ENCODE measurements around the gene CDC42BPB. TPM values are rescaled to one million over a fixed set of nuclear protein-coding genes. Genes with fewer than 3 reads are reported as not detected.

Gene CDC42BPB
- total RNA-seq, 1 experiment from 2014 or later, result 103 TPM

GRCh38 chr14:103001651-103002396 is 55.5 kb downstream of the CDC42BPB start:
- no peak overlapping the region for H2BK5ac ChIP-seq (ENCODE audit: insufficient read length, low read length)
- H3K4ac ChIP-seq (ENCODE audit: low read depth, low read length), result no peak overlapping the region
- H3K4me1 Mint-ChIP-seq, result no peaks in the 10 kb centered on the region
- H3K27me3 Mint-ChIP-seq (ENCODE audit: low read depth), result no peaks in the 10 kb centered on the region
- H4K5ac ChIP-seq (ENCODE audit: insufficient read length, low read depth, low read length), result no peak overlapping the region
- no peak overlapping the region for H4K8ac ChIP-seq (replicated peaks; ENCODE audit: insufficient read length, low read depth, low read length)
- no peak overlapping the region for H4K91ac ChIP-seq (ENCODE audit: insufficient read length, low read depth, low read length)
- no peak overlapping the region for H3T11ph ChIP-seq (ENCODE audit: low read length)
- no peak overlapping the region for H3K23ac ChIP-seq (ENCODE audit: insufficient read length, low read depth, low read length)
- no peak overlapping the region for H3K4me2 ChIP-seq (ENCODE audit: insufficient read depth, insufficient read length, low read length)
- H3K79me1 ChIP-seq (ENCODE audit: insufficient read depth, low read depth, low read length, poor library complexity, severe bottlenecking), result no peaks in the 10 kb centered on the region
- H3K4me1 ChIP-seq (ENCODE audit: insufficient read depth, low read length), result no peaks in the 10 kb centered on the region
- no peaks in the 10 kb centered on the region; the same call in 1 of the 2 replicates for H3K79me2 ChIP-seq (ENCODE audit: insufficient read depth, low read length)
- H3K18ac ChIP-seq (ENCODE audit: insufficient read length, low read depth, low read length), result no peak overlapping the region
- TF ChIP-seq, protein P1, sequence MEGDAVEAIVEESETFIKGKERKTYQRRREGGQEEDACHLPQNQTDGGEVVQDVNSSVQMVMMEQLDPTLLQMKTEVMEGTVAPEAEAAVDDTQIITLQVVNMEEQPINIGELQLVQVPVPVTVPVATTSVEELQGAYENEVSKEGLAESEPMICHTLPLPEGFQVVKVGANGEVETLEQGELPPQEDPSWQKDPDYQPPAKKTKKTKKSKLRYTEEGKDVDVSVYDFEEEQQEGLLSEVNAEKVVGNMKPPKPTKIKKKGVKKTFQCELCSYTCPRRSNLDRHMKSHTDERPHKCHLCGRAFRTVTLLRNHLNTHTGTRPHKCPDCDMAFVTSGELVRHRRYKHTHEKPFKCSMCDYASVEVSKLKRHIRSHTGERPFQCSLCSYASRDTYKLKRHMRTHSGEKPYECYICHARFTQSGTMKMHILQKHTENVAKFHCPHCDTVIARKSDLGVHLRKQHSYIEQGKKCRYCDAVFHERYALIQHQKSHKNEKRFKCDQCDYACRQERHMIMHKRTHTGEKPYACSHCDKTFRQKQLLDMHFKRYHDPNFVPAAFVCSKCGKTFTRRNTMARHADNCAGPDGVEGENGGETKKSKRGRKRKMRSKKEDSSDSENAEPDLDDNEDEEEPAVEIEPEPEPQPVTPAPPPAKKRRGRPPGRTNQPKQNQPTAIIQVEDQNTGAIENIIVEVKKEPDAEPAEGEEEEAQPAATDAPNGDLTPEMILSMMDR (conservative IDR thresholded peaks at IDR 0.05), result no peak
- H2AFZ ChIP-seq (ENCODE audit: low read length), result no peak overlapping the region
- no peak overlapping the region for H2BK12ac ChIP-seq (ENCODE audit: insufficient read length, low read depth, low read length)
- no peaks in the 10 kb centered on the region for H3K9me3 ChIP-seq (ENCODE audit: control insufficient read depth, low read depth, low read length)
- H2BK20ac ChIP-seq (ENCODE audit: low read depth, low read length, poor library complexity, severe bottlenecking), result no peak overlapping the region
- no peak overlapping the region for H3K56ac ChIP-seq (ENCODE audit: insufficient read length, low read depth, low read length)
- WGBS (ENCODE audit: extremely low coverage, insufficient read length, low lambda C conversion rate), result no CpG with 5 or more reads among the region's 37 CpGs
- no peaks in the 10 kb centered on the region for H3K23me2 ChIP-seq (ENCODE audit: insufficient read length, low read depth, low read length, poor library complexity, severe bottlenecking)
- H3K27ac ChIP-seq (ENCODE audit: insufficient read length, low read depth, low read length), result no peak overlapping the region
- H3K9ac ChIP-seq (ENCODE audit: extremely low read depth, insufficient read length, low read length), result no peak overlapping the region
- H3K36me3 Mint-ChIP-seq (ENCODE audit: insufficient read depth in 1 of 3, low read depth in 3 of 3), result peaks cover 18 to 69% (median 46%) of the 10 kb centered on the region in 3 experiments; a peak in 6 of 7 replicates
- no peak overlapping the region; the same call in 1 of the 2 replicates for H3K14ac ChIP-seq (ENCODE audit: insufficient read depth, low read length)
- H2BK15ac ChIP-seq (ENCODE audit: low read depth, low read length), result no peak overlapping the region
- no peak overlapping the region for H2BK120ac ChIP-seq (ENCODE audit: low read depth, low read length, poor library complexity, severe bottlenecking)
- no peaks in the 10 kb centered on the region for H3K9me3 Mint-ChIP-seq
- H2AK5ac ChIP-seq (ENCODE audit: insufficient read length, low read length), result no peak overlapping the region
- no peaks in the 10 kb centered on the region for H3K27me3 ChIP-seq (ENCODE audit: insufficient read depth, low read length)
- no peaks in the 10 kb centered on the region for H4K20me1 ChIP-seq (ENCODE audit: control insufficient read depth, insufficient read depth, insufficient read length)
- H3K4me3 Mint-ChIP-seq, result no peak overlapping the region
- DNase-seq, result no peak
- no peak overlapping the region for H3K27ac Mint-ChIP-seq

Measured in H9 (cell line).